Natural killer cell (primary cell): ENCODE data around the gene PCF11. TPM values are rescaled to one million over a fixed set of nuclear protein-coding genes. Genes with fewer than 3 reads are reported as not detected.
A peak's percentile ranks its signal among the peaks of the same experiment; 100 is the strongest.

ENCODE experiments used
- ATAC-seq, 3 donors: fragments of 150-1000 bp in 2 of 3; fragments of 200-7000 bp in 1 of 3; cut with Tn5 transposase; 1 replicate in 1 of 3; 2 replicates in 2 of 3; pipeline ENCODE4 v1.10.0; 2021; ENCODE audit warnings: mild to moderate bottlenecking in 2 of 3, moderate library complexity in 2 of 3
- DNase-seq, 2 donors: peaks; one replicate each; pipeline versions ENCODE4 v3.0.0 to v3.0.0-alpha.2; 2013 to 2021; ENCODE audit warnings: mixed read lengths in 1 of 2
- H3K27ac ChIP-seq: one replicate; pipeline ENCODE4 v1.5.1; 2013; ENCODE audit warnings: mild to moderate bottlenecking, low read length
- H3K27me3 ChIP-seq: one replicate; pipeline ENCODE4 v1.6.1; 2013; ENCODE audit warnings: low read length; ENCODE audit not compliant: control insufficient read depth, insufficient read depth
- H3K36me3 ChIP-seq: one replicate; pipeline ENCODE4 v1.6.1; 2013; ENCODE audit warnings: low read length; ENCODE audit not compliant: control insufficient read depth, insufficient read depth
- H3K4me1 ChIP-seq: one replicate; pipeline ENCODE4 v1.6.1; 2013; ENCODE audit warnings: low read length; ENCODE audit not compliant: control insufficient read depth, insufficient read depth
- H3K4me3 ChIP-seq: one replicate; pipeline ENCODE4 v1.5.1; 2013; ENCODE audit warnings: low read length
- H3K9me3 ChIP-seq: one replicate; pipeline ENCODE4 v1.6.1; 2013; ENCODE audit warnings: low read length; ENCODE audit not compliant: control insufficient read depth, insufficient read depth
- H3K27ac Mint-ChIP-seq, 2 donors: one replicate each; pipeline ENCODE4 v1.8.0; 2022; ENCODE audit warnings: mild to moderate bottlenecking in 2 of 2, mixed read lengths in 2 of 2, moderate library complexity in 1 of 2
- H3K27me3 Mint-ChIP-seq, 2 donors: one replicate each; pipeline ENCODE4 v1.8.0; 2022; ENCODE audit warnings: low read depth in 2 of 2, mixed read lengths in 2 of 2
- H3K36me3 Mint-ChIP-seq: one replicate; pipeline ENCODE4 v1.8.0; 2022; ENCODE audit warnings: mixed read lengths
- H3K4me1 Mint-ChIP-seq, 2 donors: one replicate each; pipeline ENCODE4 v1.8.0; 2022; ENCODE audit warnings: mixed read lengths in 2 of 2
- H3K4me3 Mint-ChIP-seq: one replicate; pipeline ENCODE4 v1.8.0; 2022; ENCODE audit warnings: mild to moderate bottlenecking, moderate library complexity, mixed read lengths
- H3K9me3 Mint-ChIP-seq, 2 donors: one replicate each; pipeline ENCODE4 v1.8.0; 2022; ENCODE audit warnings: mixed read lengths in 2 of 2
- WGBS: methylation state at CpG from one replicate; pipeline ENCODE4 v1.1.7; 2013; ENCODE audit warnings: missing lambda C conversion rate; ENCODE audit not compliant: insufficient coverage; 5-methylcytosine and 5-hydroxymethylcytosine counted together
- intact Hi-C: fragments of 100-400 bp; cut with micrococcal nuclease; formaldehyde crosslinking; loops from one replicate; pipeline ENCODE4 v1.14.2; 2022
- total RNA-seq, 4 donors: library from RNA; stranded (reverse); fragments of 120-200 nt in 1 of 4; gene quantifications; one replicate each; pipeline versions ENCODE4 v1.2.3 to v1.2.4, GENCODE V29; 2013 to 2022
- TF ChIP-seq, protein P1 (sequence below): fragments of 200-600 bp; IDR thresholded peaks from one replicate; pipeline ENCODE4 v1.8.0; 2022; ENCODE audit warnings: antibody characterized with exemption

The PCF11 gene
- total RNA-seq, 3 donors from 2014 or later (not counting 1 experiment from before 2014, with no cell fraction given): 161 to 190 (median 161) TPM

DNA sequence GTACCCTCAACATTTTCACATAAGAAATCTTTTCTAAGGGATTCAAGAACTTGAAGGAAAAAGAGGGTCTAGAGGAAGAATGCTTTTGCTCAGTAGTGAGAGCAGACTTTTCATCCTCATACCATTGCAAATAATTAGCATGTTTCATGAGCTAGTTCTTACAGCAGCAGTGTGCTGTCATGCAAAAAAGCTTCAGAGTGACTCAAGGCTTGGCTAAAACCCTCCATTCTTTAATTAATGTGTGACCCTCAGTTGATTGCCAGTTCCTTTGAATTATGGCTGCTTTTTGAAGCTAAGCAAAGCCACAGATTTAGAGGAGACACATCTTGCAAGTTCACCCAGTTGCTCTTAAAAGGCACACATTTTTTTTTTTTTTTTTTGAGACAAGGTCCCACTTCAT, 36.6 kb upstream of the PCF11 start:
- Histone ChIP-seq H3K4me1 (peaks cover 27% of the 10 kb centered on the region), H3K27me3 (no peaks in the 10 kb centered on the region), H3K4me3 (no peak overlapping the region), H3K9me3 (no peaks in the 10 kb centered on the region), H3K36me3 (no peaks in the 10 kb centered on the region), H3K27ac (no peak overlapping the region)
- DNase-seq: no peak
- Mint-ChIP-seq H3K36me3 (no peaks in the 10 kb centered on the region), H3K27ac (peak overlapping the region; percentile 83 to 86), H3K27me3 (no peaks in the 10 kb centered on the region), H3K9me3 (no peaks in the 10 kb centered on the region), H3K4me3 (no peak overlapping the region), H3K4me1 (peaks cover 25 to 31% of the 10 kb centered on the region in 2 donors)
- no peak for ATAC-seq
- intact Hi-C loops: no loop called here
- TF ChIP-seq, protein P1, sequence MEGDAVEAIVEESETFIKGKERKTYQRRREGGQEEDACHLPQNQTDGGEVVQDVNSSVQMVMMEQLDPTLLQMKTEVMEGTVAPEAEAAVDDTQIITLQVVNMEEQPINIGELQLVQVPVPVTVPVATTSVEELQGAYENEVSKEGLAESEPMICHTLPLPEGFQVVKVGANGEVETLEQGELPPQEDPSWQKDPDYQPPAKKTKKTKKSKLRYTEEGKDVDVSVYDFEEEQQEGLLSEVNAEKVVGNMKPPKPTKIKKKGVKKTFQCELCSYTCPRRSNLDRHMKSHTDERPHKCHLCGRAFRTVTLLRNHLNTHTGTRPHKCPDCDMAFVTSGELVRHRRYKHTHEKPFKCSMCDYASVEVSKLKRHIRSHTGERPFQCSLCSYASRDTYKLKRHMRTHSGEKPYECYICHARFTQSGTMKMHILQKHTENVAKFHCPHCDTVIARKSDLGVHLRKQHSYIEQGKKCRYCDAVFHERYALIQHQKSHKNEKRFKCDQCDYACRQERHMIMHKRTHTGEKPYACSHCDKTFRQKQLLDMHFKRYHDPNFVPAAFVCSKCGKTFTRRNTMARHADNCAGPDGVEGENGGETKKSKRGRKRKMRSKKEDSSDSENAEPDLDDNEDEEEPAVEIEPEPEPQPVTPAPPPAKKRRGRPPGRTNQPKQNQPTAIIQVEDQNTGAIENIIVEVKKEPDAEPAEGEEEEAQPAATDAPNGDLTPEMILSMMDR: no peak

DNA sequence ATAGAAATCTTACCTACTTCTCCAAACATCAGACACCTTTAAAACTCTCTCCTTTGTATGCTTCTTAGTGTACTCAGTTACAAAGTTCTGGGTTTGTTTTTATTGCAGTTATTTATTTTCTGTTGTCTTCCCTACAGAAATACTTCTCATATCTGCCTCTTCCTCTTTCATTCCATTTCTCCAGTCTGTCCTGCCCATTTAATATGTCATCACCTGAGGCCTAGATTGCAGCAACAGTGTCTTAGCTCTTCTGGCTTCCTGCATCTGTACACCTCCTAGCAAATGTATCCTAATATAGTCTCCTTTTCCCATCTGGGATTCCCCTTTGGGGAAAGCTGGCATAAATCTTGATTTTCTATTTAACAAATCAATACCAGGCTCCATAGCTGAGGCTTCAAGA, 34.9 kb upstream of the PCF11 start:
- no peak overlapping the region for H3K27ac ChIP-seq
- peaks cover 12% of the 10 kb centered on the region for H3K4me1 ChIP-seq
- no peaks in the 10 kb centered on the region for H3K36me3 Mint-ChIP-seq
- H3K27me3 Mint-ChIP-seq: no peaks in the 10 kb centered on the region
- no peaks in the 10 kb centered on the region for H3K9me3 Mint-ChIP-seq
- H3K27ac Mint-ChIP-seq: peak overlapping the region in 1 of 2 donors; percentile 34
- no peaks in the 10 kb centered on the region for H3K27me3 ChIP-seq
- H3K9me3 ChIP-seq: no peaks in the 10 kb centered on the region
- TF ChIP-seq, protein P1: no peak
- no peak overlapping the region for H3K4me3 Mint-ChIP-seq
- no peak overlapping the region for H3K4me3 ChIP-seq
- no peaks in the 10 kb centered on the region for H3K36me3 ChIP-seq
- ATAC-seq (no peak), DNase-seq (no peak)
- H3K4me1 Mint-ChIP-seq: peaks cover 17 to 23% of the 10 kb centered on the region in 2 donors
- intact Hi-C loops: no loop called here

DNA sequence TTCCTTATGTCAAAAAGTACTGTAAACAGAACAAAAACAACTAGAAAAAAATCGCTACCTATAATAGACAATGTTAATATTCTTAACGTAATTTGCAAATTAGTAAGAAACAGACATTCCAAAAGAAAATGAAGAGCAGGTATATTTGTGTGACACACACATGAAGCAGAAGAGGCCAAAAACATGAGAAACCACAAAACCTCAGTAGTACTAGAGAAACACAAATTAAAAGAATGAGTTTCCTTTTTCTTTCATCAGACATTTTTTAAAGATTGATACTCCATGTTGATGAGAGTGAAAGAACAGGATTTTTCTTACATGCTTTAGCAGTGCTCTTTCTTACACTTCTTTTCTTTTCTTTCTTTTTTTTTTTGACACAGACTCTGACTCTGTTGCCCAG, 34.2 kb upstream of the PCF11 start:
- DNase-seq (peak in 1 of 2 donors; percentile 14), ATAC-seq (no peak)
- peaks cover 8% of the 10 kb centered on the region for H3K4me1 ChIP-seq
- H3K4me3 ChIP-seq: no peak overlapping the region
- no peak overlapping the region for H3K27ac ChIP-seq
- Mint-ChIP-seq H3K4me3 (no peak overlapping the region), H3K4me1 (peaks cover 17 to 20% of the 10 kb centered on the region in 2 donors), H3K36me3 (no peaks in the 10 kb centered on the region), H3K27me3 (no peaks in the 10 kb centered on the region), H3K27ac (peak overlapping the region in 1 of 2 donors; percentile 34), H3K9me3 (no peaks in the 10 kb centered on the region)
- WGBS: no CpG with 5 or more reads among the region's 2 CpGs
- intact Hi-C loops: no loop called here
- H3K36me3 ChIP-seq: no peaks in the 10 kb centered on the region
- H3K27me3 ChIP-seq: no peaks in the 10 kb centered on the region
- TF ChIP-seq, protein P1: no peak
- H3K9me3 ChIP-seq: no peaks in the 10 kb centered on the region

DNA sequence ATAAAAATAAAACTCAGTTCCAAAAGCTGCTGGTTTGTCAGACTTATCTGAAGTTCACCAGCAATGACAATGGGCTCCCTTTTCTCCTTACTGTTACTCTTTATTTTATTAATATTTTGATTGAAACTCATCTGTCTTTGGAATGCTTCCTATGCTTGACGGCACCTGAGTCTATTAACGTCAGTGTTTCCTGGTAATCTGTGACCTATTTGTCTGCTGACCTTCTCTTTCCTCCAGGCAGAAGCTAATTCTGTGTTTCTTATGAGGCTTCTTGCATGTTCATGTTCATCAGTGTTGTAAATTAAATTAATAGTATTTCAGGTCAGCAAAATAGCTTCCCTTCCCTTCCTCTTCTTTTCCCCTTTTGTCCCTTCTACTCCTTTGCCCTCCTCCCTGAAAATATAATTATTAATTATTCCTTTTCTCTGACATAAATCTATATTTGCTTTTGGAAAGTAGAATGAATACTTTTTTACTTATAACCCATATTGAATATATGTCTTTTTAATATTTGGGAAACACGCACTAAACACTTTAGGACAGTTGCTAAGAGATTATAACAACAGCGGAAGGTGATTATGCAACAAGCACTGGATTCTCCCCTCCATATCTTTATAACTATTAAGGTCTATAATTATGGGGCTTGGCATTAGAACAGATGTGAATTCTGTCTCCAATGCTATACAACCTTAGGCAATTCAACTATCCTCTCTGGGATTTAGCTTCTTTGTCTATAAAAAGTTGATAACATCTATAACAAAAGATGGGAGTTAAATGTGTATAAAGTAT, 32.1 kb upstream of the PCF11 start:
- Histone ChIP-seq H3K4me1 (no peaks in the 10 kb centered on the region), H3K36me3 (no peaks in the 10 kb centered on the region), H3K4me3 (no peak overlapping the region), H3K27ac (no peak overlapping the region), H3K9me3 (no peaks in the 10 kb centered on the region), H3K27me3 (no peaks in the 10 kb centered on the region)
- no peak for ATAC-seq
- intact Hi-C loops: no loop called here
- WGBS: 38% methylated on average over 2 of the region's 4 CpGs
- TF ChIP-seq, protein P1: no peak
- H3K4me3 Mint-ChIP-seq: no peak overlapping the region
- no peaks in the 10 kb centered on the region for H3K36me3 Mint-ChIP-seq
- no peaks in the 10 kb centered on the region for H3K27me3 Mint-ChIP-seq
- no peaks in the 10 kb centered on the region for H3K9me3 Mint-ChIP-seq
- no peak overlapping the region for H3K27ac Mint-ChIP-seq
- H3K4me1 Mint-ChIP-seq: peaks cover 7 to 9% of the 10 kb centered on the region in 2 donors
- no peak for DNase-seq
